ENCODE data around the gene FZR1.

The FZR1 gene

DNA sequence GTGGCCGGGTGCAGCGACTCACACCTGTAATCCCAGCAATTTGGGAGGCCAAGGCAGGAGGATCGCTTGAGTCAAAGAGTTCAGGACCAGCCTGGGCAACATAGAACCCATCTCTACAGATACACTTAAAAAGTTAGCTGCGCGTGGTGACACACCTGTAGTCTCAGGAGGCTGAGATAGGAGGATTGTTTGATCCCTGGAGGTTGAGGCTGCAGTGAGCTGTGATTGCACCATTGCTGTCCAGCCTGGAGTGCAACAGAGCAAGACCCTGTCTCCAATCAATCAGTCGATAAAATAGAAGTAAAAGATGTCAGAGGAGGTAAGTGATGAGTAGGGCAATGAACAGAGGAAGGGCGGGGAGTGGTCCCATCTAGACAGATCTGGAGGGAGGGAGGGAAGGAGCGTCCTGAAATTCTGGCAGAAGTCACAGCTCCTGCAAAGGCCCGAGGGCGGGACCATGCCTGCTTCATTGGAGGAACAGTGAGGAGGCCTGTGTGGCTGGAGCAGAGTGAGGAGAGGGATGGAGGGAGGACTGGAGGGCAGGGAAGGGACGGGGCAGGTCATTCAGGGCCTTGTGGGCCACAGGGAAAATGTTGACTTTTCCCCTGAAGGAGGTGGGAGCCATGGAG, 35.5 kb upstream of the FZR1 start:
- no peak overlapping the region for H2BK5ac ChIP-seq (ENCODE audit: low read length)
- no peaks in the 10 kb centered on the region for H3K79me1 ChIP-seq (ENCODE audit: low read length)
- no peak overlapping the region for H3K4me2 ChIP-seq (ENCODE audit: low read length)
- H2BK15ac ChIP-seq (replicated peaks; ENCODE audit: low read depth), result no peak overlapping the region
- H3K4me3 ChIP-seq (ENCODE audit: low read length), result no peak overlapping the region
- H3K9ac ChIP-seq (ENCODE audit: low read length), result no peak overlapping the region
- no peak overlapping the region for H3K18ac ChIP-seq (ENCODE audit: low read length)
- H3K27ac ChIP-seq (ENCODE audit: low read depth, low read length), result no peak overlapping the region
- no peaks in the 10 kb centered on the region for H3K79me2 ChIP-seq (ENCODE audit: control insufficient read depth, insufficient read depth, low read length)
- H3K27me3 ChIP-seq (ENCODE audit: insufficient read depth, low read length, poor library complexity), result no peaks in the 10 kb centered on the region
- H3K4me1 ChIP-seq (ENCODE audit: control insufficient read depth, low read depth, low read length), result no peaks in the 10 kb centered on the region
- H4K5ac ChIP-seq (ENCODE audit: low read length), result no peak overlapping the region
- no peak overlapping the region for H3K56ac ChIP-seq (ENCODE audit: low read length)
- H2AK5ac ChIP-seq (ENCODE audit: low read length), result no peak overlapping the region
- H4K8ac ChIP-seq (ENCODE audit: low read depth, low read length), result no peak overlapping the region
- no peak overlapping the region for H3K4ac ChIP-seq (ENCODE audit: low read depth, low read length)
- H3K36me3 ChIP-seq (ENCODE audit: control insufficient read depth, insufficient read depth, low read length), result no peaks in the 10 kb centered on the region
- no CpG with 5 or more reads among the region's 11 CpGs for WGBS (ENCODE audit: extremely low coverage, insufficient coverage, low lambda C conversion rate)
- H3K23ac ChIP-seq (ENCODE audit: low read length), result no peak overlapping the region
- no peak overlapping the region for H2BK120ac ChIP-seq (ENCODE audit: low read depth, low read length)
- DNase-seq, result no peak

DNA sequence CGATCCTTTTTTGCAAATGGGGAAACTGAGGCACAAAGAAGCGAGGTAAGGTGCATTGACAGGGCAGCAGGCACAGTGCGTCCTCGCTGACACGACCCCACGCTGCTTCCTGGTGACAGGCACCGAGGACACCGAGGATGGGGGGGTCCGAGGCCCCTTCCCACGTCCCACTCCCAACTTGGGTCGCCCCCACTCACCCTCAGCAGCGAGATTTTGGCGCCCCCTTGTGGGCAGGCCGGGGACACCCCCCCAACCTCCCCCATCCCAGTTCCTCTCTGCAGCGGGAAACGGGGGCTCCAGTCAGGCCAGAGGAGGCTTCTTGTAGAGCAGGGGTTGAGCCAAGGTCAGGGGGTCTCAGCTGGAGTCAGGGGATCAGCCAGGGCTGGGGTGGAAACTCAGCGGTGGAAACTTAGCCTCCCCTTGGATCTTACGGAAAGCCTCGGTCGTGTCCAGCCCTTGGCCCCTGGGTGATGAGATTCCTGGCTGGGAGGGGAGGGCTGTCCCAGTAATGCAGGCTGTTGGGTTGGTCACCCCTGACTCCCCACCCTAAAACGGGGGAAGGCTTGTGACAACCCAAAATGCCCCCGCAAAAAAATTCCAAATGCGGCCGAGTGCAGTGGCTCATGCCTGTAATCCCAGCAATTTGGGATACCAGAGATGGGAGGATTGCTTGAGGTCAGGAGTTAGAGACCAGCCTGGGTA, 34.0 kb upstream of the FZR1 start:
- H3K4ac ChIP-seq (ENCODE audit: low read depth, low read length), result no peak overlapping the region
- no peak overlapping the region for H4K5ac ChIP-seq (ENCODE audit: low read length)
- H2BK15ac ChIP-seq (replicated peaks; ENCODE audit: low read depth), result no peak overlapping the region
- H3K18ac ChIP-seq (ENCODE audit: low read length), result no peak overlapping the region
- no peak overlapping the region for H2BK120ac ChIP-seq (ENCODE audit: low read depth, low read length)
- no peak overlapping the region for H2BK5ac ChIP-seq (ENCODE audit: low read length)
- H3K36me3 ChIP-seq (ENCODE audit: control insufficient read depth, insufficient read depth, low read length), result no peaks in the 10 kb centered on the region
- H2AK5ac ChIP-seq (ENCODE audit: low read length), result no peak overlapping the region
- no peak overlapping the region for H3K4me2 ChIP-seq (ENCODE audit: low read length)
- H4K8ac ChIP-seq (ENCODE audit: low read depth, low read length), result no peak overlapping the region
- H3K27ac ChIP-seq (ENCODE audit: low read depth, low read length), result no peak overlapping the region
- no peak overlapping the region for H3K23ac ChIP-seq (ENCODE audit: low read length)
- H3K79me1 ChIP-seq (ENCODE audit: low read length), result no peaks in the 10 kb centered on the region
- H3K79me2 ChIP-seq (ENCODE audit: control insufficient read depth, insufficient read depth, low read length), result no peaks in the 10 kb centered on the region
- WGBS (ENCODE audit: extremely low coverage, insufficient coverage, low lambda C conversion rate), result no CpG with 5 or more reads among the region's 24 CpGs
- no peak overlapping the region for H3K9ac ChIP-seq (ENCODE audit: low read length)
- no peak for DNase-seq
- H3K4me3 ChIP-seq (ENCODE audit: low read length), result no peak overlapping the region
- no peaks in the 10 kb centered on the region for H3K4me1 ChIP-seq (ENCODE audit: control insufficient read depth, low read depth, low read length)
- H3K27me3 ChIP-seq (ENCODE audit: insufficient read depth, low read length, poor library complexity), result no peaks in the 10 kb centered on the region
- no peak overlapping the region for H3K56ac ChIP-seq (ENCODE audit: low read length)

DNA sequence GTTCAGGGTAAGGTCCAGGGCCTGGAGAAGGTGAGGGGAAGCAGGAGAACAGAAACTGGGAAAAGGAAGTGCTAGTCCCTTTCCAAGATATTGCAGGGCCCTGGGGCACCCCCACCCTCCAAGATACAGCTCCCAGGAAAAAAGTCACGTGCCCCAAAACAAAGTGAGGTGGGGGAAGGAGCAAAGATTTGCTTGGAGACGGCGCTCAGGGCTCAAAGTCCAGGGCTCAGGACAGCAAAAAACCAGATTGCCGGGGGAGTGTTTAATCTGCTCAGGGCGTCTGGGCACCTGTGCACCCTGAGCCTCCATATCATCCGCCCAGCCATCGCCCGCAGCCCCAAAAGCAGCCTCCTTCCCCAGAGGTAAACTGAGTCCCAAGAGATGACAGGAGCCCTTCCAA, 32.1 kb upstream of the FZR1 start:
- no peak overlapping the region for H3K18ac ChIP-seq (ENCODE audit: low read length)
- no peak overlapping the region for H3K4ac ChIP-seq (ENCODE audit: low read depth, low read length)
- H3K27me3 ChIP-seq (ENCODE audit: insufficient read depth, low read length, poor library complexity), result no peaks in the 10 kb centered on the region
- no peak overlapping the region for H3K56ac ChIP-seq (ENCODE audit: low read length)
- H4K8ac ChIP-seq (ENCODE audit: low read depth, low read length), result no peak overlapping the region
- DNase-seq, result no peak
- whole genome bisulfite sequencing (ENCODE audit: extremely low coverage, insufficient coverage, low lambda C conversion rate), result no CpG with 5 or more reads among the region's 8 CpGs
- H3K23ac ChIP-seq (ENCODE audit: low read length), result no peak overlapping the region
- no peak overlapping the region for H3K27ac ChIP-seq (ENCODE audit: low read depth, low read length)
- H2BK15ac ChIP-seq (replicated peaks; ENCODE audit: low read depth), result no peak overlapping the region
- no peak overlapping the region for H3K4me2 ChIP-seq (ENCODE audit: low read length)
- no peak overlapping the region for H2BK120ac ChIP-seq (ENCODE audit: low read depth, low read length)
- H3K9ac ChIP-seq (ENCODE audit: low read length), result no peak overlapping the region
- H2BK5ac ChIP-seq (ENCODE audit: low read length), result no peak overlapping the region
- H3K4me1 ChIP-seq (ENCODE audit: control insufficient read depth, low read depth, low read length), result no peaks in the 10 kb centered on the region
- H3K79me1 ChIP-seq (ENCODE audit: low read length), result no peaks in the 10 kb centered on the region
- no peak overlapping the region for H4K5ac ChIP-seq (ENCODE audit: low read length)
- no peaks in the 10 kb centered on the region for H3K79me2 ChIP-seq (ENCODE audit: control insufficient read depth, insufficient read depth, low read length)
- no peak overlapping the region for H3K4me3 ChIP-seq (ENCODE audit: low read length)
- no peak overlapping the region for H2AK5ac ChIP-seq (ENCODE audit: low read length)
- H3K36me3 ChIP-seq (ENCODE audit: control insufficient read depth, insufficient read depth, low read length), result no peaks in the 10 kb centered on the region

DNA sequence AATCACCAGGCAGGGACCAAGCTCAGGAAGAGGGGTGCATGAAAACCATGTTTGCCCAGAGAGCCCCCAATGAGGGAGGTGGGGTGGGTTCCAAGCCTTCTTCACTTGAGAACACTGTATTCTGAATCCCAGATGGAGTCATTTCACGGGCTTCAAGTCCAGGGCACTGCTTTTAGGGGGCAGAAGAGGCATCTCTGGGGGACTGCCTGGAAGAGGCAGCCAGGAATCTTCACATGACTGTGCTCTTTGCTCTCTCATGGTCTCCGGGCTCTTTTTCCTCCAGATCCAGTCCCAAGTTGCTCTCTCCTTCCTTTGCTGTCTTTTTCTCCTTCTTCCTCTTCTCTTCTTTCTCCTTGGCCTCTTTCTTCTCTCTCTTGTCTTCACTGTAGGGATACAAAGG, 31.5 kb upstream of the FZR1 start:
- Histone ChIP-seq H2AK5ac (ENCODE audit: low read length) (no peak overlapping the region), H3K4me3 (ENCODE audit: low read length) (no peak overlapping the region), H3K18ac (ENCODE audit: low read length) (no peak overlapping the region), H3K4me2 (ENCODE audit: low read length) (no peak overlapping the region), H3K4me1 (ENCODE audit: control insufficient read depth, low read depth, low read length) (no peaks in the 10 kb centered on the region), H3K36me3 (ENCODE audit: control insufficient read depth, insufficient read depth, low read length) (no peaks in the 10 kb centered on the region), H3K4ac (ENCODE audit: low read depth, low read length) (no peak overlapping the region), H3K9ac (ENCODE audit: low read length) (no peak overlapping the region), H3K27me3 (ENCODE audit: insufficient read depth, low read length, poor library complexity) (no peaks in the 10 kb centered on the region), H3K56ac (ENCODE audit: low read length) (no peak overlapping the region), H4K5ac (ENCODE audit: low read length) (no peak overlapping the region), H2BK120ac (ENCODE audit: low read depth, low read length) (no peak overlapping the region), H4K8ac (ENCODE audit: low read depth, low read length) (no peak overlapping the region), H3K79me1 (ENCODE audit: low read length) (no peaks in the 10 kb centered on the region), H2BK5ac (ENCODE audit: low read length) (no peak overlapping the region), H3K79me2 (ENCODE audit: control insufficient read depth, insufficient read depth, low read length) (no peaks in the 10 kb centered on the region), H3K23ac (ENCODE audit: low read length) (no peak overlapping the region), H3K27ac (ENCODE audit: low read depth, low read length) (no peak overlapping the region), H2BK15ac (replicated peaks; ENCODE audit: low read depth) (no peak overlapping the region)
- DNase-seq, result no peak
- no CpG with 5 or more reads among the region's 2 CpGs for WGBS (ENCODE audit: extremely low coverage, insufficient coverage, low lambda C conversion rate)

DNA sequence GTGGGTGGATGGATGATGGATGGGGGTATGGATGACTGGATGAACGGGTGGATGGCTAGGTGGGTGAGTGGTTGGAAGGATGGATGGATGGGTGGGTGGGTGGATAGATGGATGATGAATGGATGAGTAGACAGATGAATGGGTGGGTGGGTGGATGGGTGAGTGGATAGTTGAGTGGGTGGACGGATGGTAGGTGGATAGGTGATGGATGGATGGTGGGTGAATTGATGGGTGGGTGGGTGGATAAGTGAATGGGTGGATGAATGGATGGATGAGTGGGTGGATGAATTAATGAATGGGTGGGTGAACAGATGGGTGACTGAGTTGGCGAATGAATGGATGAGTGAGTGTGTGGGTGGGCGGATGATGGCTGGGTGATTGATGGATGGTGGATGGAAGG, 30.7 kb upstream of the FZR1 start:
- Histone ChIP-seq H3K56ac (ENCODE audit: low read length) (no peak overlapping the region), H3K9ac (ENCODE audit: low read length) (no peak overlapping the region), H3K4me2 (ENCODE audit: low read length) (no peak overlapping the region), H3K36me3 (ENCODE audit: control insufficient read depth, insufficient read depth, low read length) (no peaks in the 10 kb centered on the region), H3K23ac (ENCODE audit: low read length) (no peak overlapping the region), H3K27ac (ENCODE audit: low read depth, low read length) (no peak overlapping the region), H4K5ac (ENCODE audit: low read length) (no peak overlapping the region), H2AK5ac (ENCODE audit: low read length) (no peak overlapping the region), H3K79me2 (ENCODE audit: control insufficient read depth, insufficient read depth, low read length) (no peaks in the 10 kb centered on the region), H2BK5ac (ENCODE audit: low read length) (no peak overlapping the region), H3K4ac (ENCODE audit: low read depth, low read length) (no peak overlapping the region), H3K4me1 (ENCODE audit: control insufficient read depth, low read depth, low read length) (no peaks in the 10 kb centered on the region), H2BK120ac (ENCODE audit: low read depth, low read length) (no peak overlapping the region), H2BK15ac (replicated peaks; ENCODE audit: low read depth) (no peak overlapping the region), H3K4me3 (ENCODE audit: low read length) (no peak overlapping the region), H3K18ac (ENCODE audit: low read length) (no peak overlapping the region), H4K8ac (ENCODE audit: low read depth, low read length) (no peak overlapping the region), H3K79me1 (ENCODE audit: low read length) (no peaks in the 10 kb centered on the region), H3K27me3 (ENCODE audit: insufficient read depth, low read length, poor library complexity) (no peaks in the 10 kb centered on the region)
- 100% methylated on average over 2 of the region's 4 CpGs for WGBS (ENCODE audit: extremely low coverage, insufficient coverage, low lambda C conversion rate)
- DNase-seq, result no peak

DNA sequence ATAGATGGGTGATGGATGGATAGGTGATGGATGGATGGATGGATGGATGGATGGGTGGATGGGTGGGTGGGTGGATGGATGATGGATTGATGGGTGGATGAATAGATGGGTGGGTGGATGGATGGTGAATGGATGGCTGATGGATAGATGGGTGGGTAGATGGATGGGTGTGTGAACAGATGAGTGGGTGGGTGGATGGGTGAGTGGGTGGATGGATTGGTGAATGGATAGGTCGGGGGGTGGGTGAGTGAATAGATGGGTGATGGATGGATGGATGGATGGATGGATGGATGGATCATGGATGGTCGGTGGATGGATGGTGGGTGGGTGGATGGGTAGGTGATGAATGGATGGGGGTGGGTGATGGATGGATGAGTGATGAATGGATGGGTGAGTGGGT, 29.3 kb upstream of the FZR1 start:
- H4K8ac ChIP-seq (ENCODE audit: low read depth, low read length), result no peak overlapping the region
- H3K79me1 ChIP-seq (ENCODE audit: low read length), result no peaks in the 10 kb centered on the region
- H3K9ac ChIP-seq (ENCODE audit: low read length), result no peak overlapping the region
- no peak overlapping the region for H3K4ac ChIP-seq (ENCODE audit: low read depth, low read length)
- no peak overlapping the region for H2BK15ac ChIP-seq (replicated peaks; ENCODE audit: low read depth)
- no peaks in the 10 kb centered on the region for H3K36me3 ChIP-seq (ENCODE audit: control insufficient read depth, insufficient read depth, low read length)
- no peak overlapping the region for H3K4me3 ChIP-seq (ENCODE audit: low read length)
- no peak for DNase-seq
- H2BK120ac ChIP-seq (ENCODE audit: low read depth, low read length), result no peak overlapping the region
- H3K27ac ChIP-seq (ENCODE audit: low read depth, low read length), result no peak overlapping the region
- H3K23ac ChIP-seq (ENCODE audit: low read length), result no peak overlapping the region
- no peak overlapping the region for H3K18ac ChIP-seq (ENCODE audit: low read length)
- no peaks in the 10 kb centered on the region for H3K27me3 ChIP-seq (ENCODE audit: insufficient read depth, low read length, poor library complexity)
- no peak overlapping the region for H4K5ac ChIP-seq (ENCODE audit: low read length)
- H3K56ac ChIP-seq (ENCODE audit: low read length), result no peak overlapping the region
- no CpG with 5 or more reads among the region's 2 CpGs for WGBS (ENCODE audit: extremely low coverage, insufficient coverage, low lambda C conversion rate)
- H2BK5ac ChIP-seq (ENCODE audit: low read length), result no peak overlapping the region
- H3K79me2 ChIP-seq (ENCODE audit: control insufficient read depth, insufficient read depth, low read length), result no peaks in the 10 kb centered on the region
- no peak overlapping the region for H2AK5ac ChIP-seq (ENCODE audit: low read length)
- no peaks in the 10 kb centered on the region for H3K4me1 ChIP-seq (ENCODE audit: control insufficient read depth, low read depth, low read length)
- H3K4me2 ChIP-seq (ENCODE audit: low read length), result no peak overlapping the region

All from mesendoderm (in vitro differentiated cells).